ENCODE measurements around the gene SPTB. TPM values are rescaled to one million over a fixed set of nuclear protein-coding genes. Genes with fewer than 3 reads are reported as not detected.

The SPTB gene
- total RNA-seq, 1 experiment from 2014 or later: 2.3 TPM

- TF ChIP-seq CTCF (conservative IDR thresholded peaks at IDR 0.05): no peak
- Histone ChIP-seq H3K9me3 (ENCODE audit: control insufficient read depth, low read depth, low read length) (no peaks in the 10 kb centered on the region), H3K23ac (ENCODE audit: insufficient read length, low read depth, low read length) (no peak overlapping the region), H2BK12ac (ENCODE audit: insufficient read length, low read depth, low read length) (no peak overlapping the region), H3K14ac (ENCODE audit: insufficient read depth, low read length) (no peak overlapping the region), H2BK5ac (ENCODE audit: insufficient read length, low read length) (no peak overlapping the region), H4K91ac (ENCODE audit: insufficient read length, low read depth, low read length) (no peak overlapping the region), H3K79me1 (ENCODE audit: insufficient read depth, low read depth, low read length, poor library complexity, severe bottlenecking) (peaks cover 6% of the 10 kb centered on the region), H3K27ac (ENCODE audit: insufficient read length, low read depth, low read length) (no peak overlapping the region), H3K79me2 (ENCODE audit: insufficient read depth, low read length) (peaks cover 38% of the 10 kb centered on the region; the same call in 1 of the 2 replicates), H3K4me1 (ENCODE audit: insufficient read depth, low read length) (peaks cover 27% of the 10 kb centered on the region), H3K4me2 (ENCODE audit: insufficient read depth, insufficient read length, low read length) (no peak overlapping the region), H3K18ac (ENCODE audit: insufficient read length, low read depth, low read length) (no peak overlapping the region), H4K20me1 (ENCODE audit: control insufficient read depth, insufficient read depth, insufficient read length) (peaks cover 2% of the 10 kb centered on the region), H3T11ph (ENCODE audit: low read length) (no peak overlapping the region), H3K56ac (ENCODE audit: insufficient read length, low read depth, low read length) (no peak overlapping the region), H4K5ac (ENCODE audit: insufficient read length, low read depth, low read length) (no peak overlapping the region), H3K27me3 (ENCODE audit: insufficient read depth, low read length) (no peaks in the 10 kb centered on the region), H2BK20ac (ENCODE audit: low read depth, low read length, poor library complexity, severe bottlenecking) (no peak overlapping the region), H2AFZ (ENCODE audit: low read length) (no peak overlapping the region), H2BK120ac (ENCODE audit: low read depth, low read length, poor library complexity, severe bottlenecking) (no peak overlapping the region), H4K8ac (replicated peaks; ENCODE audit: insufficient read length, low read depth, low read length) (no peak overlapping the region), H3K23me2 (ENCODE audit: insufficient read length, low read depth, low read length, poor library complexity, severe bottlenecking) (no peaks in the 10 kb centered on the region), H3K4ac (ENCODE audit: low read depth, low read length) (no peak overlapping the region), H2BK15ac (ENCODE audit: low read depth, low read length) (no peak overlapping the region), H2AK5ac (ENCODE audit: insufficient read length, low read length) (no peak overlapping the region), H3K9ac (ENCODE audit: extremely low read depth, insufficient read length, low read length) (no peak overlapping the region)
- no CpG with 5 or more reads among the region's 5 CpGs for WGBS (ENCODE audit: extremely low coverage, insufficient read length, low lambda C conversion rate)
- DNase-seq: no peak
- Mint-ChIP-seq H3K27ac (no peak overlapping the region), H3K9me3 (no peaks in the 10 kb centered on the region), H3K36me3 (ENCODE audit: insufficient read depth in 1 of 3, low read depth in 3 of 3) (peaks cover 7 to 22% (median 15%) of the 10 kb centered on the region in 3 experiments; a peak in 6 of 7 replicates), H3K4me1 (peaks cover 78% of the 10 kb centered on the region in 2 experiments), H3K4me3 (no peak overlapping the region), H3K27me3 (ENCODE audit: low read depth) (no peaks in the 10 kb centered on the region; the same call in 1 of the 2 replicates)
Observed at GRCh38 chr14:64722842-64723447, 156.8 kb downstream of the SPTB start.
